PC-9 (cell line): ENCODE data around the gene SUFU. TPM values are rescaled to one million over a fixed set of nuclear protein-coding genes. Genes with fewer than 3 reads are reported as not detected.

Experiments used
- BruUV-seq: library from RNA; stranded (reverse); fragments of 400-500 nt; replicated peaks from 2 replicates; lab custom pipeline; 2021; lab: Mats Ljungman, UMichigan
- CTCF ChIA-PET: fragments of 300-600 bp; sonication (Branson Sonifier 250); formaldehyde crosslinking; loops from one replicate; lab custom pipeline; 2022; ENCODE audit warnings: antibody characterized with exemption; lab: Charles Lee
- POLR2A ChIA-PET: fragments of 300-600 bp; sonication (Branson Sonifier 250); formaldehyde crosslinking; loops from one replicate; lab custom pipeline; 2022; ENCODE audit warnings: antibody characterized with exemption; ENCODE audit not compliant: unreplicated experiment; lab: Charles Lee
- DNase-seq, 2 experiments: peaks; one replicate each; pipeline versions ENCODE4 v3.0.0 to v3.0.0-alpha.2; 2015 to 2022; ENCODE audit warnings: mixed read lengths in 1 of 2
- H2AFZ ChIP-seq: fragments of 200-600 bp; sonication (generic); 2 replicates; pipeline ENCODE4 v1.8.1; 2017; ENCODE audit warnings: antibody characterized with exemption
- H3F3A ChIP-seq: fragments of 200-600 bp; sonication (generic); 2 replicates; pipeline ENCODE4 v1.8.1; 2017; ENCODE audit warnings: antibody characterized with exemption, mild to moderate bottlenecking, low read depth; ENCODE audit not compliant: insufficient read depth
- H3K27ac ChIP-seq: fragments of 200-600 bp; sonication (generic); 2 replicates; pipeline ENCODE4 v1.6.1; 2016; ENCODE audit warnings: mixed run types
- H3K27me3 ChIP-seq: fragments of 200-600 bp; sonication (generic); 2 replicates; pipeline ENCODE4 v1.6.1; 2016; ENCODE audit warnings: low read depth, mixed run types; ENCODE audit not compliant: insufficient read depth
- H3K36me3 ChIP-seq: fragments of 200-600 bp; sonication (generic); 2 replicates; pipeline ENCODE4 v1.6.1; 2016; ENCODE audit warnings: low read depth, mixed run types
- H3K4me1 ChIP-seq: fragments of 200-600 bp; sonication (generic); replicated peaks from 2 replicates; pipeline ENCODE4 v1.6.1; 2016; ENCODE audit warnings: mixed run types; ENCODE audit not compliant: insufficient read depth
- H3K4me2 ChIP-seq: fragments of 200-600 bp; sonication (generic); 2 replicates; pipeline ENCODE4 v1.6.1; 2017; ENCODE audit warnings: mixed run types
- H3K4me3 ChIP-seq: fragments of 200-600 bp; sonication (generic); 2 replicates; pipeline ENCODE4 v1.6.1; 2016; ENCODE audit warnings: mixed run types
- H3K79me2 ChIP-seq: fragments of 200-600 bp; sonication (generic); 2 replicates; pipeline ENCODE4 v1.6.1; 2017; ENCODE audit warnings: low read depth, mixed run types
- H3K9me2 ChIP-seq: fragments of 200-600 bp; sonication (generic); 2 replicates; pipeline ENCODE4 v1.8.1; 2017; ENCODE audit warnings: mild to moderate bottlenecking; ENCODE audit not compliant: insufficient read depth
- H3K9me3 ChIP-seq: fragments of 200-600 bp; sonication (generic); 2 replicates; pipeline ENCODE4 v1.8.1; 2016; ENCODE audit warnings: low read depth; ENCODE audit not compliant: insufficient read depth
- H4K20me1 ChIP-seq: fragments of 200-600 bp; sonication (generic); 2 replicates; pipeline ENCODE4 v1.8.1; 2017; ENCODE audit not compliant: insufficient read depth
- CTCF ChIP-seq: fragments of 200-600 bp; sonication (generic); conservative IDR thresholded peaks from 2 replicates; pipeline ENCODE4 v1.6.1; 2017; ENCODE audit warnings: mixed run types, antibody characterized with exemption, mild to moderate bottlenecking, moderate library complexity
- EZH2 ChIP-seq: fragments of 200-600 bp; sonication (generic); IDR thresholded peaks from 2 replicates; pipeline ENCODE4 v1.8.0; 2017; ENCODE audit warnings: antibody characterized with exemption, low read depth
- intact Hi-C: fragments of 100-400 bp; cut with micrococcal nuclease; formaldehyde crosslinking; loops from one replicate; pipeline ENCODE4 v1.10.0; 2022; ENCODE audit not compliant: unreplicated experiment
- total RNA-seq: library from RNA; stranded (reverse); gene quantifications from 2 replicates; pipeline ENCODE4 v1.2.3, GENCODE V29; 2021

The SUFU gene
- total RNA-seq, 1 experiment from 2014 or later: 20.2 TPM

GRCh38 chr10:102564209-102564834 is 60.5 kb downstream of the SUFU start:
- Histone ChIP-seq H3K4me2 (no peak overlapping the region), H3F3A (no peaks in the 10 kb centered on the region), H3K9me3 (no peaks in the 10 kb centered on the region), H4K20me1 (no peaks in the 10 kb centered on the region), H3K79me2 (no peaks in the 10 kb centered on the region), H2AFZ (no peak overlapping the region), H3K9me2 (no peaks in the 10 kb centered on the region), H3K27ac (no peak overlapping the region), H3K4me3 (no peak overlapping the region), H3K27me3 (no peaks in the 10 kb centered on the region), H3K4me1 (no peaks in the 10 kb centered on the region), H3K36me3 (no peaks in the 10 kb centered on the region)
- CTCF ChIA-PET: no interaction called here
- no peak for DNase-seq
- POLR2A ChIA-PET: no interaction called here
- BruUV-seq: no TSS peak
- intact Hi-C loops: no loop called here
- TF ChIP-seq EZH2 (no peak), CTCF (no peak)

GRCh38 chr10:102565793-102566192 is 62.0 kb downstream of the SUFU start:
- Histone ChIP-seq H3F3A (no peaks in the 10 kb centered on the region), H3K27me3 (no peaks in the 10 kb centered on the region), H3K4me3 (no peak overlapping the region), H3K4me1 (no peaks in the 10 kb centered on the region), H3K79me2 (no peaks in the 10 kb centered on the region), H3K9me2 (no peaks in the 10 kb centered on the region), H3K4me2 (no peak overlapping the region), H3K27ac (no peak overlapping the region), H3K36me3 (no peaks in the 10 kb centered on the region), H2AFZ (no peak overlapping the region), H3K9me3 (no peaks in the 10 kb centered on the region), H4K20me1 (no peaks in the 10 kb centered on the region)
- TF ChIP-seq EZH2 (no peak), CTCF (no peak)
- intact Hi-C loops: no loop called here
- ChIA-PET CTCF (no interaction called here), POLR2A (no interaction called here)
- DNase-seq: no peak
- no TSS peak for BruUV-seq

- POLR2A ChIA-PET: interaction anchor here (0.6 kb wide), 1 partner anchor 43 kb away, joined by 7 read pairs; no protein-coding TSS in a partner anchor
- CTCF ChIA-PET: interaction anchor here (0.6 kb wide), 1 partner anchor 14 kb away, joined by 5 read pairs; no protein-coding TSS in a partner anchor
- 0 out of 2 replicates have a peak, but pooled peaks cover 4% of the 10 kb centered on the region for H3F3A ChIP-seq
Observed at GRCh38 chr10:102578782-102579181, 75.0 kb downstream of the SUFU start.

More at GRCh38 chr10:102578782-102579181, 75.0 kb downstream of the SUFU start:
- no peaks in the 10 kb centered on the region for H4K20me1 ChIP-seq
- no peaks in the 10 kb centered on the region for H3K9me2 ChIP-seq
- no peak for DNase-seq
- H3K36me3 ChIP-seq: no peaks in the 10 kb centered on the region
- no peak overlapping the region for H2AFZ ChIP-seq
- no peak overlapping the region for H3K27ac ChIP-seq
- TF ChIP-seq EZH2 (no peak), CTCF (no peak)
- H3K4me1 ChIP-seq: no peaks in the 10 kb centered on the region
- no TSS peak for BruUV-seq
- H3K4me2 ChIP-seq: no peak overlapping the region
- no peaks in the 10 kb centered on the region for H3K79me2 ChIP-seq
- no peak overlapping the region for H3K4me3 ChIP-seq
- intact Hi-C loops: no loop called here
- H3K9me3 ChIP-seq: no peaks in the 10 kb centered on the region
- no peaks in the 10 kb centered on the region for H3K27me3 ChIP-seq
